SKM-1 (cell line): ENCODE data around the gene GRIN2A.

Experiments
- DNase-seq: peaks from one replicate; lab custom pipeline; 2025; ENCODE audit not compliant: unreplicated experiment; lab: John Stamatoyannopoulos, UW

Gene GRIN2A

DNA sequence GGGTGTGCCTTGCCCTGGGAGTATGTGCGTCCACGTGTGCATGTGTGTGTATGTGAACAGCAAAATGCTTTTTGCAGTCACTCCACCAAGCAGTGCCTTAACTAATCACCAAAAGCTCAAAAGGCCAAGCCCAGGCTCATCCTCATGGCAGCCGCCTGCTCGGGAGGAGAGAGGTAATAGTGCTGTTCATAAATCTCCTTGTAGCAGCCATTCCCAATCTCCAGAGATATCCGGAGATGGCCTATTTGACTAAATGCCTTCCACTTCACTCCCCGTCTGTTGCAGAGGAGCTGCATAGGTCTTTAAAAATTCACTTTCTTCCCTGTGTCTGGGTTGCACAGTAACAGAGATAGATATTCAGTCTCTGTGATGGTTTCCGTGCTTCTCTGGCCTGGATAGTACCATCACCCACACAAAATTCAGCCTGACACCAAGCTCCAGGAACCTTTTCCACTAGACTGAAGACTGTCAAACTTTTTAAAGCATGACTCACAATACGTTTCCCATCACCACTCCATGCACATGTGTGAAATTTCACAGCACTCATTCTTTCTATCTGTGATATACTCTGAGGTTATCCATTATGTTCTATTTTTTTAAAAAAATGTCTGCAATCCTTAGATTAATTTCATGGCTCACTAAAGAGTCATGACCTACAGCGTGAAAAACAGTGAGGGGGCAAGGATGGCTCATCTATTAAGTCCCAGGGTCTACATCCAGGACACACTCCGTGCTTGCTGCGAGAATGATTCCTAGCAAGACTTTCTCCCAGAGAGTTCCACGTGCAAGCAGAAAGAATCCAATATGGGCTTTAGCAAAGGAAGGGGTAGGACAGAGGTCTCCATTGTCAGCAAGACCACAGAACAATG lies 357.8 kb downstream of the GRIN2A start:
- no peak for DNase-seq

- no peak for DNase-seq
These were observed 358.7 kb downstream of the GRIN2A start for GRCh38 chr16:9823510-9823909.

- no peak for DNase-seq
These were observed 360.3 kb downstream of the GRIN2A start for GRCh38 chr16:9821970-9822369.

GRCh38 chr16:9821331-9821730 lies 360.9 kb downstream of the GRIN2A start:
- no peak for DNase-seq

GRCh38 chr16:9820476-9821246 lies 361.6 kb downstream of the GRIN2A start:
- no peak for DNase-seq

DNA sequence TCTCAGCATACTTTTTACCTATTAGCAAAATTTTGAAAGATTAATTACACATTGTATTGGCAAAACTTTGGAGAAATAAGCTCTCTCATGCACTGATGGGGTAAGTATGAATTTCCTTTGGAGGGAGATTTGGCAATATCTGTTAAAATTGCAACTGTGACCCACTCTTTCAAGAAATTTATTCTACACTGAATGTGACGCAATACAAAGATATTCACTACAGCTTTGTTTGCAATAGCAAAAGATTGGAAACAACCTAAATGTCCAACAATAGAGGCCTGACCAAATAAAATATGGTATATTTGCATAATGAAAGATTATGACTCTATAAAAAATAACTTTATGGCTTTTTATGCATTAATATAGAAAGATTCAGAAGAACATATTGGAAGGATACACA lies 363.5 kb downstream of the GRIN2A start:
- no peak for DNase-seq

DNA sequence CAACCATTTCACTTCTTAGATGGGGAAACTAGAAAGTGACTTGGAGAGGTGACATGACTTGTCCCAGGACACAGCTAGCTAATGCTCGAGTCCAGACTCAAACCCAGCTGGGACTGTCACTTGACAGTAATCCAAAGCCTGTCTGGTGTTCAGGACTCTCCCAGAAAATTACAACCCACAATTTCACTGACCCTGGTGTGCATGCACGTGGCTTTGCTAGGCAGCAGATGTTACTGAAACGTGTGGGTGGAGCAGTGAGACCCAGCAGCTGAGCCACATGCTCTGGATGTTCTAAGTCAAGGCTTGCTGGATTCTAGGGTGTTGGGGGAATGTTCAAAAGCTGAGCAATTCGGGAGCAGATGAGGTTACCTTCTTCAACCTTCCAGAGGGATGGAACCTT lies 364.6 kb downstream of the GRIN2A start:
- no peak for DNase-seq

- DNase-seq: no peak
These were observed 365.6 kb downstream of the GRIN2A start for GRCh38 chr16:9816644-9817043.

GRCh38 chr16:9813665-9814064 lies 368.6 kb downstream of the GRIN2A start:
- DNase-seq: no peak

DNA sequence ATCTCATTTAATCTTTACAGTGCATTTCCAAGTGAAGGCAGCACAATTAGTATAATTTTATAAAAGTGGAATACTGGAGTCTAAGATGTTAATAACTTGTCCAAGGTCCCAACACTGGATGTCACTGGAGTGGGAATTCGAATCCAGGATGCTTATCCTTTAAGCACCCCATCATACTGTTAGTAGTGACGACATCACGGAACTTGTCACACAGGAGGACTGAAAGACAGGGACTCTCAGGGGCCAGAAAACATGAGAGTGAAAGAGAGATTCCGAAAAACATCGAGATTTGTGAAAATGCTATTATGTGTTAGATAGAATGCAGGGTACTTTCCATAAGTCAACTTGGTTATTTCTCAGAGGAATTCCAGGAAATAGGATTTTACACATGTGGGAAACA lies 374.0 kb downstream of the GRIN2A start:
- no peak for DNase-seq

GRCh38 chr16:9807302-9807701 lies 374.9 kb downstream of the GRIN2A start:
- DNase-seq: no peak

- no peak for DNase-seq
These were observed 377.1 kb downstream of the GRIN2A start for GRCh38 chr16:9805109-9805508.

- DNase-seq: no peak
These were observed 380.1 kb downstream of the GRIN2A start for GRCh38 chr16:9802160-9802559.

DNA sequence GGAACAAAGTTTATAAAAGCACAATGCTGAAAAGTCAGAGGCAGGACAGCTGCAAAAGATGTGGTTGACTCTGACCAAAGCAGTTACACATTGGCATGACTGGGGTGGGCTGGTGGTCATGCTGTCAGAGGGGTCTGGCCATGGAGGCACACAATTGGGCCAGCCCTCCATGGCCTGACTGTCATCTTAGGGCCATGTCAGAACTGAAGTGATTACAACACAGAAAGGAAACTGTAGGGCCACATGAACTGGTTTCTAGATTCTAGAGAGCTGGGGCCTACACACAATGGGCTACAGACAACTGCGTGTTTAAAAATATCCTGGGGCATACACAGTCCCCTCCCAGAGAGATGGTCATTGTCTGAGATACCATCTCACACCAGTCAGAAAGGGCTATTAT lies 380.6 kb downstream of the GRIN2A start:
- DNase-seq: no peak

DNA sequence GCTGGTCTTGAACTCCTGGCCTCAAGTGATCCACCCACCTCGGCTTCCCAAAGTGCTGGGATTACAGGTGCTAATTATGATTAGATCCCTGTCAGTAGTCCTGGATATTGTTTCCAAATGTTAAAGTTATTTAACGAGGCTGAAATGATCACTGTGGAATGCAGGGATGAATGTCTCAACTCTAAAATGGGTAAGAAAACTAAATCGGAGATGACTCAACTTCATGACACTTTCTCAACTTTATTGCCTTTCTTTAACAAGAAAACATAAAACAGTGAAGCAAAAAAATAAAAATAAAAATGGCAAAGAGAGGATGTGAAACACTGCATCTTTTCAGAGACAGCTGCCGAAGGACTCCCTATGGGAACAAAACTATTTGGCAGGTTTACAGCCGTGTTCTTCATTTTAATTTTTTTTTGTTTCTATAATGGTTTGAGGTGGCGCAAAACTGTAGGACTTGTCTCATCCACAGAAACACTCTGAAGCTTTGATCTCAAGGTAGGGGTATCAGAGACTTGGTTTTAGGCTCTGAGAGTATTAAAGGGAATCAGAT lies 382.0 kb downstream of the GRIN2A start:
- no peak for DNase-seq

DNA sequence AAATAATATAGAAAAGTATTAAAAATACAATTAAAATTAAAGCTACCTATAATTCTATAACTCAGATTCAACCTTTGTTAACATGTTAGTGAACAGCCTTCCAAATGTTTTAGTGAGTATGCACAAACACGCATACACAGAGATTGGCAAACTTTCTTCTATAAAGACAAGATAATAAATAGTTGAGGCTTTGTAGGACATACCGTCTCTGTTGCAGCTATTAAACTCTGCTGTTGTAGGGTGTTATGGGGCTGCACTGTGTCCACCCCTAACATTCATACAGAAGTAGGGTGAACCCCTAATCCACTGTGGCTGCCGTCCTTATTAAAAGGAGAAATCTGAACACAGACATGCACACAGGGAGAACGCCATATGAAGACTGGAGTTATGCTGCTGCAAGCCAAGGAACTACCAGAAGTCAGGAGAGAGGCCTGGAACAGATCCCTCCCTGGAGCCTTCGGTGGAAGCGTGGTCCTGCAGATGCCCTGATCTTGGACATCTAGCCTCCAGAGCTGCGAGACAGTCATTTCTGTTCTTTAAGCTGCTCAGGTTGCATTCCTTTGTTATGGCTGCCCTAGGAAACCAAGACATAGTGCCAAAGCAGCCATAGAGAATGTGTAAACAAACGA lies 383.2 kb downstream of the GRIN2A start:
- DNase-seq: no peak

- no peak for DNase-seq
These were observed 383.8 kb downstream of the GRIN2A start for GRCh38 chr16:9798474-9798873.

DNA sequence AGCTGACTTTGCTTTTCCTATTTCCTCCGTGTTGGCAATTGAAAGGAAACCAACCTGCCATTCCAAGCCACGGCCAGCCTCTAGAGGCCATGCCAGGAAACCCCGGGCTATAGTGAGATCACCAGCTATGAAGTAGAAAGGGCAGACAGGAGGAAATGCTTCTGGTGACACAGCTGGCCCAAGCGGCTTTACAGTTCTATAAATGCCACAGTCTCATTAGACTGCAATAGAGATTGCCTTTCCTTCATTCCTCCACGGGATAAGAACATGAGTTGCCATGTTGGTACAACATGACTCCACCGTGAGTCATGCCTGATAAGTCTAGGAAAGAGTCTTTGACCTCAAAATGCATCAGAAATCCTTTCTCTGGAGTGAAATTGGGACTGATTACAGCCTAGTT lies 384.9 kb downstream of the GRIN2A start:
- no peak for DNase-seq

DNA sequence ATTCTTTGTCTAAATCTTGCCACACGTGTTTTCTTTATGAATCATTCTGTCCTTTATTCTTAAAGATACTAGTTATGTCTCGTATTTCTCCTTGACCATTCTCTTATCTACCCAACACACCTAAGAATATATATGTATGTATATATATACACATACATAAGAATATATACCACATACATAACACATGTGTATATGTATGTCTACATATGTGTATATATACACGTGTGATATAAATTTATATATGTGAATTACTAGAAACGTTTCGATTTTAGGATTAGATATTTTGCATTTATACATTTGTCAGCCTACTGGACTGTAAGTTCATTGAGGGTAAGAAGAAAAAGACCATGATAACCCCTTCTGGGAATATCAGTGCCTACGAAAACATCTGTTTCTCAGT lies 388.6 kb downstream of the GRIN2A start:
- no peak for DNase-seq

DNA sequence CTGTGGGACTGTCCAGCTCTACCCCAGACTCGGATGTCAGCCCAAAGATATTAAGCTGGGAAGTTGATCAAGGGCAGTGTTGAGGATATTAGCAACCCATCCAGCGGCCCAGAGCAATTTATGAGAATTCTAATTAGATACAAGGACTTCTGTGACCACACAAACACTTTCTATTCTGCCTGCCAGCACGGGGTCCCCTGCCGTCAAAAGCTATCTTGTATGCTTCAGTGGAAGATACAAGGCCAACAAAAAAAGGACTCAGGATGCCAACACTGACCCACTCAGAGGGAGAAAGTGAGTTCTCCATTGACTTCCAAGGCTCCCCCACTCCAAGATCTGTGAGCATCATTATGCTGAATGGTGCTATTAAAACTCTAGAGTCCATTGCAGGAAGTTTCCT lies 390.7 kb downstream of the GRIN2A start:
- DNase-seq: no peak

GRCh38 chr16:9790199-9790598 lies 392.0 kb downstream of the GRIN2A start:
- DNase-seq: no peak

- no peak for DNase-seq
These were observed 394.5 kb downstream of the GRIN2A start for GRCh38 chr16:9787717-9788116.
